Endothelial cell of umbilical vein (primary cell): ENCODE results near the gene LACTB.

Experiments used
- MYC ChIP-seq: IDR thresholded peaks from one replicate; pipeline ENCODE4 v1.6.1; 2011; ENCODE audit warnings: mild to moderate bottlenecking, low read depth, low read length
- POLR2A ChIP-seq: IDR thresholded peaks from 2 replicates; pipeline ENCODE4 v1.6.1; 2012; ENCODE audit warnings: low read depth, mild to moderate bottlenecking, control low read depth, low read length

- no peak for TF ChIP-seq POLR2A
- no peak for TF ChIP-seq MYC
Observed at GRCh38 chr15:63093486-63094205, 28.0 kb upstream of the LACTB start.
